C4-2B (cell line): ENCODE measurements around the gene TSPAN10.

Experiments used
- ZFX ChIP-seq: fragments of 450-650 bp; IDR thresholded peaks from 2 replicates; pipeline ENCODE4 v1.6.1; 2017
- TF ChIP-seq, protein P1 (sequence below): fragments of 450-650 bp; conservative IDR thresholded peaks from 2 replicates; pipeline ENCODE4 v1.5.1; 2017; ENCODE audit warnings: mild to moderate bottlenecking

DNA sequence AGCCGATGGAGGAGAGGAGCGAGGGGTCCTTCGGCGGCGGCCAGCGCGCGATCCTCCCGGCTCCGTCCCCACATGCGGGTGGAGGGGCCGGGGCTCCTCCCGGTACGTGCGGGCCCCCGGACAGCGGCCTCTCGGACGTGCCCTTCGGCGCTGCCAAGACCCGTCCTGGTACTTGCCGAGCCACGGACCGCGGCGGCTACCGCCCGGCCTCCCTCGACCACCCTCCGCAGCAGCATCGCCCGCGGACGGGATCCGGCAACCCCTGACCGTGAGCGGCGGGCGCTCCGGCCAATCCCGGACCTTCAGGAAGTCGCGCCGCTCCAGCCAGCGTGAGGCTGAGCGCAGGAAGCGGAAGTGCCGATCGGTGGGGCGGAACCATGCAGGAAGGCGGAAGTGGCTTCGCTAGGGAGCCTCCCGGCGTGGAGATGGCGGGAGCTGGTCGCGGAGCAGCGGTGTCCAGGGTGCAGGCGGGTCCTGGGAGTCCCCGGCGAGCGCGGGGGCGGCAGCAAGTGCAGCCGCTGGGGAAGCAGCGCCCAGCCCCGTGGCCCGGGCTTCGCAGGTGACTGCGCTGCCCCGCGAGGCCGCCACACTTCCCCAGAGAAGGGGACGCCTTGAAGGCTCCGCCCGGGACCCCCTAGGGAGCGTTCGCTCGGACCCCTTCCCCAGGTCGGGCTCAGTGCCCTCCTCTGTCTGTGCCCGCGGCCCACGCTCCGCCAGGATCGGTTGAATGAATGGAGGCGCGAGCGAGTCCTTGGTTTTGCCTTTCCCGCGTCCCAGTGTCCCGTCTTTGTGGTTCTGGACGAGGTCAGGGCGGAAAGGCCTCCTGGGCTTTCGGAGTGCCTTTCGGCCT, 29.6 kb downstream of the TSPAN10 start, which contains the start of the genes CCDC137 and OXLD1:
- TF ChIP-seq, protein P1, sequence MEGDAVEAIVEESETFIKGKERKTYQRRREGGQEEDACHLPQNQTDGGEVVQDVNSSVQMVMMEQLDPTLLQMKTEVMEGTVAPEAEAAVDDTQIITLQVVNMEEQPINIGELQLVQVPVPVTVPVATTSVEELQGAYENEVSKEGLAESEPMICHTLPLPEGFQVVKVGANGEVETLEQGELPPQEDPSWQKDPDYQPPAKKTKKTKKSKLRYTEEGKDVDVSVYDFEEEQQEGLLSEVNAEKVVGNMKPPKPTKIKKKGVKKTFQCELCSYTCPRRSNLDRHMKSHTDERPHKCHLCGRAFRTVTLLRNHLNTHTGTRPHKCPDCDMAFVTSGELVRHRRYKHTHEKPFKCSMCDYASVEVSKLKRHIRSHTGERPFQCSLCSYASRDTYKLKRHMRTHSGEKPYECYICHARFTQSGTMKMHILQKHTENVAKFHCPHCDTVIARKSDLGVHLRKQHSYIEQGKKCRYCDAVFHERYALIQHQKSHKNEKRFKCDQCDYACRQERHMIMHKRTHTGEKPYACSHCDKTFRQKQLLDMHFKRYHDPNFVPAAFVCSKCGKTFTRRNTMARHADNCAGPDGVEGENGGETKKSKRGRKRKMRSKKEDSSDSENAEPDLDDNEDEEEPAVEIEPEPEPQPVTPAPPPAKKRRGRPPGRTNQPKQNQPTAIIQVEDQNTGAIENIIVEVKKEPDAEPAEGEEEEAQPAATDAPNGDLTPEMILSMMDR: no peak
- 0 out of 2 replicates have a peak, but pooled peaks have one; percentile 46 for TF ChIP-seq ZFX
